Measurements from ENCODE around the gene CASQ1. TPM values are rescaled to one million over a fixed set of nuclear protein-coding genes. Genes with fewer than 3 reads are reported as not detected.

CASQ1 gene
- total RNA-seq (21.4 and 28.3 TPM in 2 replicates), polyA plus RNA-seq (22.5 and 23.6 TPM in 2 replicates)

- no peaks in the 10 kb centered on the region for H3K36me3 ChIP-seq
- peak; percentile 58 to 64 for DNase-seq (ENCODE audit: low read depth in 1 of 2, low spot score in 1 of 2)
- H3K27ac ChIP-seq, result peak within 1 kb of the TSS; percentile 86
- H3K4me1 ChIP-seq (ENCODE audit: low read depth), result peaks cover 47% of the 10 kb centered on the region
- no peak for TF ChIP-seq CTCF (IDR thresholded peaks at IDR 0.05; ENCODE audit: low read depth, low read length)
- H3K9me3 ChIP-seq (ENCODE audit: low read depth), result no peaks in the 10 kb centered on the region
- no peaks in the 10 kb centered on the region for H3K27me3 ChIP-seq
- no peak within 1 kb of the TSS for H3K4me3 ChIP-seq
Observed at GRCh38 chr1:160189649-160190625, at the start of gene CASQ1. Gene CASQ1, plus strand, starts transcription at chr1:160190575. Its CDS starts 177 bp downstream, at chr1:160190752.

DNA sequence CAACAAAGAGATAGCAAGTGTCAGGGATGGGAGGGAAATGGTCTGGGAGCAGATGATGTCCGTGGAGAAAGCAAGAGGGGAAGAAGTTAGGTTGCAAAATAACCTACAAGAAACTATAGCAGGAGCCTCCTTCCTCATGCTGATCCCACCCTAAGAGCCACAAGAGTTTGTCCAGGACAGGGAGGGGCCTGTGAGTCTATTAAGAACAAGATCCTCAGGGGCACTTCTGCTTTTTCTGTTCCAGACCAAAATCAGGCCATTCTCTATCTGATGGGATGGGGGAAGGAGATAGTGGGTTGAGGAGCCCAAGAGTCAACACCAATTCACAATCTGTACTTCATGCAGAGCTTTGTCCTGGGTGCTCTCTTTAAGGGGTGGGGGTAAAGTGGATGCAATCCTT is 46.7 kb upstream of the CASQ1 start:
- H3K4me1 ChIP-seq (ENCODE audit: low read depth), result no peaks in the 10 kb centered on the region
- H3K27ac ChIP-seq, result no peak overlapping the region
- no peak overlapping the region for H3K4me3 ChIP-seq
- H3K27me3 ChIP-seq, result no peaks in the 10 kb centered on the region
- H3K9me3 ChIP-seq (ENCODE audit: low read depth), result no peaks in the 10 kb centered on the region
- no peaks in the 10 kb centered on the region for H3K36me3 ChIP-seq
- DNase-seq (ENCODE audit: low read depth in 1 of 2, low spot score in 1 of 2), result no peak
- no peak for TF ChIP-seq CTCF (IDR thresholded peaks at IDR 0.05; ENCODE audit: low read depth, low read length)

- peaks cover 2% of the 10 kb centered on the region for H3K4me1 ChIP-seq (ENCODE audit: low read depth)
- H3K4me3 ChIP-seq, result no peak overlapping the region
- H3K36me3 ChIP-seq, result no peaks in the 10 kb centered on the region
- no peaks in the 10 kb centered on the region for H3K9me3 ChIP-seq (ENCODE audit: low read depth)
- no peaks in the 10 kb centered on the region for H3K27me3 ChIP-seq
- TF ChIP-seq CTCF (IDR thresholded peaks at IDR 0.05; ENCODE audit: low read depth, low read length), result no peak
- H3K27ac ChIP-seq, result no peak overlapping the region
- no peak for DNase-seq (ENCODE audit: low read depth in 1 of 2, low spot score in 1 of 2)
Observed at GRCh38 chr1:160144921-160145320, 45.5 kb upstream of the CASQ1 start.

- no peak overlapping the region for H3K4me3 ChIP-seq
- no peak for DNase-seq (ENCODE audit: low read depth in 1 of 2, low spot score in 1 of 2)
- H3K9me3 ChIP-seq (ENCODE audit: low read depth), result no peaks in the 10 kb centered on the region
- peaks cover 2% of the 10 kb centered on the region for H3K4me1 ChIP-seq (ENCODE audit: low read depth)
- no peak overlapping the region for H3K27ac ChIP-seq
- H3K36me3 ChIP-seq, result no peaks in the 10 kb centered on the region
- no peaks in the 10 kb centered on the region for H3K27me3 ChIP-seq
- no peak for TF ChIP-seq CTCF (IDR thresholded peaks at IDR 0.05; ENCODE audit: low read depth, low read length)
Observed at GRCh38 chr1:160146107-160146506, 44.3 kb upstream of the CASQ1 start.

GRCh38 chr1:160148121-160148520 is 42.3 kb upstream of the CASQ1 start:
- H3K4me1 ChIP-seq (ENCODE audit: low read depth), result peaks cover 7% of the 10 kb centered on the region
- TF ChIP-seq CTCF (IDR thresholded peaks at IDR 0.05; ENCODE audit: low read depth, low read length), result no peak
- H3K27ac ChIP-seq, result no peak overlapping the region
- H3K36me3 ChIP-seq, result no peaks in the 10 kb centered on the region
- no peak for DNase-seq (ENCODE audit: low read depth in 1 of 2, low spot score in 1 of 2)
- H3K9me3 ChIP-seq (ENCODE audit: low read depth), result no peaks in the 10 kb centered on the region
- H3K4me3 ChIP-seq, result no peak overlapping the region
- no peaks in the 10 kb centered on the region for H3K27me3 ChIP-seq

All from cardiac muscle cell (in vitro differentiated cells and primary cell).